ENCODE results near the gene MIEF2.

DNA sequence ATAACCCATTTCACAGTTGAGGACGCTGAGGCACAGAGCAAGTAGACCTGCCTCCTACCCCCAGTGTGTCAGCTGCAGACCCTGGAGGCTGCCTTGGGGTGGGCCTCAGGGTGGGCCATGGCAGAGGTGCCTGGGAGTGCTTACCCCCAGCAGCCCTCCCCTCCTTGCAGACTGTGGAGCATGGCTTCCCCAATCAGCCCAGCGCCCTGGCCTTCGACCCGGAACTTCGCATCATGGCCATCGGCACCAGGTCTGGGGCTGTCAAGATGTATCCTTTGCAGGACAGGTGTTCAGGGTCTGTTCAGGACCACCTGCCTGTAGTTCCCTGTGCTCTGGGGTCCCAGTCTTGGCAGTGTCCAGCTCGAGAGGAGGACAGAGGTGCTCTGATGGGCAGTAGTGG lies 30.7 kb upstream of the MIEF2 start:
- TF ChIP-seq CTCF (IDR thresholded peaks at IDR 0.05): no peak
- TF ChIP-seq POLR2A (IDR thresholded peaks at IDR 0.05): no peak
